HG03378 (cell line): ENCODE data around the gene FSHR.

Source experiments
- ATAC-seq: cut with Tn5 transposase; IDR thresholded peaks from one replicate; pipeline ENCODE4 v1.9.1; 2021; ENCODE audit warnings: mild to moderate bottlenecking, moderate library complexity; ENCODE audit not compliant: unreplicated experiment

The FSHR gene

GRCh38 chr2:49111456-49111855, 42.9 kb downstream of the FSHR start:
- no peak for ATAC-seq

GRCh38 chr2:49111006-49111405, 43.3 kb downstream of the FSHR start:
- no peak for ATAC-seq

- no peak for ATAC-seq
These were observed 43.7 kb downstream of the FSHR start for GRCh38 chr2:49110571-49110970.

- no peak for ATAC-seq
These were observed 45.5 kb downstream of the FSHR start for GRCh38 chr2:49108851-49109250.

GRCh38 chr2:49108436-49108835, 45.9 kb downstream of the FSHR start:
- ATAC-seq, result no peak

GRCh38 chr2:49105506-49105905, 48.8 kb downstream of the FSHR start:
- ATAC-seq, result no peak

GRCh38 chr2:49102146-49102545, 52.2 kb downstream of the FSHR start:
- ATAC-seq, result no peak

- no peak for ATAC-seq
These were observed 73.6 kb downstream of the FSHR start for GRCh38 chr2:49080681-49081080.

GRCh38 chr2:49070716-49071115, 83.6 kb downstream of the FSHR start:
- no peak for ATAC-seq

- no peak for ATAC-seq
These were observed 84.5 kb downstream of the FSHR start for GRCh38 chr2:49069829-49070228.

- no peak for ATAC-seq
These were observed 85.7 kb downstream of the FSHR start for GRCh38 chr2:49068613-49069012.

- ATAC-seq, result no peak
These were observed 86.3 kb downstream of the FSHR start for GRCh38 chr2:49067971-49068370.

GRCh38 chr2:49053156-49053555, 101.2 kb downstream of the FSHR start:
- ATAC-seq, result no peak

GRCh38 chr2:49050265-49050664, 104.0 kb downstream of the FSHR start:
- ATAC-seq, result no peak

GRCh38 chr2:49049161-49049560, 105.2 kb downstream of the FSHR start:
- ATAC-seq, result no peak

GRCh38 chr2:49045083-49045482, 109.2 kb downstream of the FSHR start:
- no peak for ATAC-seq

GRCh38 chr2:49044350-49045079, 109.8 kb downstream of the FSHR start:
- no peak for ATAC-seq

- ATAC-seq, result no peak
These were observed 110.8 kb downstream of the FSHR start for GRCh38 chr2:49043405-49043982.

GRCh38 chr2:49042488-49042887, 111.8 kb downstream of the FSHR start:
- ATAC-seq, result no peak

GRCh38 chr2:49041061-49041460, 113.3 kb downstream of the FSHR start:
- ATAC-seq, result no peak

GRCh38 chr2:49037197-49037596, 117.1 kb downstream of the FSHR start:
- no peak for ATAC-seq

GRCh38 chr2:49035481-49035880, 118.8 kb downstream of the FSHR start:
- no peak for ATAC-seq
